A673 (cell line): ENCODE data around the gene PPP4C.

Experiments used
- EZH2 ChIP-seq: fragments of 200-600 bp; sonication (generic); IDR thresholded peaks from 2 replicates; pipeline ENCODE4 v1.6.1; 2017; ENCODE audit warnings: borderline replicate concordance, low read depth, mild to moderate bottlenecking, mixed read lengths, antibody characterized with exemption, low read length; ENCODE audit not compliant: poor library complexity, severe bottlenecking
- TF ChIP-seq, protein P1 (sequence below): fragments of 300-800, 200-600 bp; sonication (generic); conservative IDR thresholded peaks from 2 replicates; pipeline ENCODE4 v1.5.1; 2017; ENCODE audit warnings: low read depth, mild to moderate bottlenecking, antibody characterized with exemption, low read length, moderate library complexity, mixed read lengths

- no peak for TF ChIP-seq EZH2
- TF ChIP-seq, protein P1, sequence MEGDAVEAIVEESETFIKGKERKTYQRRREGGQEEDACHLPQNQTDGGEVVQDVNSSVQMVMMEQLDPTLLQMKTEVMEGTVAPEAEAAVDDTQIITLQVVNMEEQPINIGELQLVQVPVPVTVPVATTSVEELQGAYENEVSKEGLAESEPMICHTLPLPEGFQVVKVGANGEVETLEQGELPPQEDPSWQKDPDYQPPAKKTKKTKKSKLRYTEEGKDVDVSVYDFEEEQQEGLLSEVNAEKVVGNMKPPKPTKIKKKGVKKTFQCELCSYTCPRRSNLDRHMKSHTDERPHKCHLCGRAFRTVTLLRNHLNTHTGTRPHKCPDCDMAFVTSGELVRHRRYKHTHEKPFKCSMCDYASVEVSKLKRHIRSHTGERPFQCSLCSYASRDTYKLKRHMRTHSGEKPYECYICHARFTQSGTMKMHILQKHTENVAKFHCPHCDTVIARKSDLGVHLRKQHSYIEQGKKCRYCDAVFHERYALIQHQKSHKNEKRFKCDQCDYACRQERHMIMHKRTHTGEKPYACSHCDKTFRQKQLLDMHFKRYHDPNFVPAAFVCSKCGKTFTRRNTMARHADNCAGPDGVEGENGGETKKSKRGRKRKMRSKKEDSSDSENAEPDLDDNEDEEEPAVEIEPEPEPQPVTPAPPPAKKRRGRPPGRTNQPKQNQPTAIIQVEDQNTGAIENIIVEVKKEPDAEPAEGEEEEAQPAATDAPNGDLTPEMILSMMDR = no peak
Measured at GRCh38 chr16:30068333-30068732, 7.5 kb upstream of the PPP4C start.
